ENCODE measurements around the gene NPNT.

DNA sequence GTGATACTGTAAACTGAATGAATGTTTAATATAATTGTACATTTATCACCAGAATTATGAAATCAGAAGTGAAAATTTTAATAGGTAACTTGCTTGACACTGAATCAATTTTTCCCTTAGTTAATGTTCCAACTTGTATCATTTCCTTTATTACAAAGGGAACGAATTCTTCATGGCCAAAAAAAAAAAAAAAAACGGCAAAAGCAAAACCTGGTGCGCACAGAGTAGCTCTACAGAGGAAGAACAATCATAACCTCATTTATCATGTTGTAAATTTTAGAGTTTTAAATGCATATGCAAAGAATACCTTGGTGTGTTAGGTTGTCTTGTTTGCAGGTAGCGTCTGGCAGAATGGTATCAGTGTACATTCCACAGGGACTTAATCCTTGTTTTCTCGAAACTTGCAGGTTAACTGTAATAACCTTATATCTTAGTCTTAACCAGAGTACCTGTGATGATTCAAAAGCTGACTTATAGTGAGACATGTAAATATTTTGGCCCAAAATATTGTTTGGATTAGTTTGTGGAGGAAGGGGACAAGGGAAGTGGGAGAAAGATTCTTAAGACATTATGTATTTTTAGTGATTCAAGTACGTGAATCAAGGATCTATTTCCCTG lies 70.0 kb downstream of the NPNT start:
- TF ChIP-seq, protein P1, sequence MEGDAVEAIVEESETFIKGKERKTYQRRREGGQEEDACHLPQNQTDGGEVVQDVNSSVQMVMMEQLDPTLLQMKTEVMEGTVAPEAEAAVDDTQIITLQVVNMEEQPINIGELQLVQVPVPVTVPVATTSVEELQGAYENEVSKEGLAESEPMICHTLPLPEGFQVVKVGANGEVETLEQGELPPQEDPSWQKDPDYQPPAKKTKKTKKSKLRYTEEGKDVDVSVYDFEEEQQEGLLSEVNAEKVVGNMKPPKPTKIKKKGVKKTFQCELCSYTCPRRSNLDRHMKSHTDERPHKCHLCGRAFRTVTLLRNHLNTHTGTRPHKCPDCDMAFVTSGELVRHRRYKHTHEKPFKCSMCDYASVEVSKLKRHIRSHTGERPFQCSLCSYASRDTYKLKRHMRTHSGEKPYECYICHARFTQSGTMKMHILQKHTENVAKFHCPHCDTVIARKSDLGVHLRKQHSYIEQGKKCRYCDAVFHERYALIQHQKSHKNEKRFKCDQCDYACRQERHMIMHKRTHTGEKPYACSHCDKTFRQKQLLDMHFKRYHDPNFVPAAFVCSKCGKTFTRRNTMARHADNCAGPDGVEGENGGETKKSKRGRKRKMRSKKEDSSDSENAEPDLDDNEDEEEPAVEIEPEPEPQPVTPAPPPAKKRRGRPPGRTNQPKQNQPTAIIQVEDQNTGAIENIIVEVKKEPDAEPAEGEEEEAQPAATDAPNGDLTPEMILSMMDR (IDR thresholded peaks at IDR 0.05; ENCODE audit: insufficient read depth, low read depth, low read length), result no peak
- TF ChIP-seq EZH2 (IDR thresholded peaks at IDR 0.05; ENCODE audit: insufficient read depth, low read length), result no peak
